ENCODE results near the gene CMKLR1. TPM values are rescaled to one million over a fixed set of nuclear protein-coding genes. Genes with fewer than 3 reads are reported as not detected.

The CMKLR1 gene
- total and polyA plus RNA-seq, 2 donors (not counting 3 experiments of a cell fraction or from before 2014, with no cell fraction given) = 0.61 TPM; not detected in 1

- no TSS peak for BruUV-seq (replicated peaks)
- dilution Hi-C loops (cut with MboI; ENCODE audit: extremely low pct_ligation_motif_present, low sequenced_read_pairs) = no loop called here
- Histone ChIP-seq H3K4me1 (ENCODE audit: control insufficient read depth, extremely low read depth, insufficient read depth, low read length) (peaks cover 20% of the 10 kb centered on the region), H3K9me1 (replicated peaks; ENCODE audit: control insufficient read depth, extremely low read depth, insufficient read depth, low read length) (no peaks in the 10 kb centered on the region), H3K79me2 (ENCODE audit: control insufficient read depth, insufficient read depth, low read length) (no peaks in the 10 kb centered on the region), H3K4me2 (ENCODE audit: insufficient read depth, low read length) (no peak overlapping the region), H4K20me1 (replicated peaks; ENCODE audit: control insufficient read depth, extremely low read depth, insufficient read depth, low read length) (no peaks in the 10 kb centered on the region), H3K36me3 (ENCODE audit: control insufficient read depth in 2 of 2, extremely low read depth in 1 of 2, insufficient read depth in 2 of 2, low read length in 2 of 2) (no peaks in the 10 kb centered on the region), H3K9me3 (replicated peaks; ENCODE audit: control insufficient read depth, insufficient read depth, low read length) (no peaks in the 10 kb centered on the region), H3K4me3 (replicated peaks in 1 of 3; ENCODE audit: insufficient read depth in 1 of 3, low read depth in 1 of 3, low read length in 3 of 3) (no peak overlapping the region), H3K9ac (replicated peaks; ENCODE audit: extremely low read depth, insufficient read depth, low read length) (no peak overlapping the region), H2AFZ (ENCODE audit: low read depth, low read length) (no peak overlapping the region), H3K27ac (ENCODE audit: insufficient read depth, low read depth, low read length) (no peak overlapping the region), H3K27me3 (ENCODE audit: control insufficient read depth in 2 of 2, insufficient read depth in 2 of 2, low read length in 2 of 2) (peaks cover 19 to 21% of the 10 kb centered on the region in 2 experiments)
- DNase-seq (ENCODE audit: low read depth, low spot score) (no peak), FAIRE-seq (no peak)
- intact Hi-C loops (cut with micrococcal nuclease) = no loop called here
- ChIA-PET CTCF (interaction anchor here (0.6 to 0.8 kb wide), 3 partner anchors 30 to 192 kb away, joined by 3 read pairs; no protein-coding TSS in a partner anchor), POLR2A (no interaction called here)
- TF ChIP-seq EZH2 (IDR thresholded peaks at IDR 0.05; ENCODE audit: borderline replicate concordance, low read depth, low read length, severe bottlenecking) (no peak), JUN (IDR thresholded peaks at IDR 0.05; ENCODE audit: borderline replicate concordance, insufficient read depth, insufficient read length, low read depth) (no peak), MAX (IDR thresholded peaks at IDR 0.05; ENCODE audit: insufficient read depth, insufficient read length) (no peak), POLR2A (IDR thresholded peaks at IDR 0.05; ENCODE audit: low read depth, low read length) (no peak), CTCF (IDR thresholded peaks at IDR 0.05; ENCODE audit: extremely low read depth in 1 of 2, insufficient read depth in 1 of 2, low read depth in 1 of 2, low read length in 2 of 2) (no peak), MYC (IDR thresholded peaks at IDR 0.05; ENCODE audit: low read depth, low read length) (no peak)
Measured at GRCh38 chr12:108335349-108336119, 3.6 kb downstream of the CMKLR1 start.
